ENCODE data around the gene TAS2R50. TPM values are rescaled to one million over a fixed set of nuclear protein-coding genes. Genes with fewer than 3 reads are reported as not detected.
A peak's percentile ranks its signal among the peaks of the same experiment; 100 is the strongest.

Gene TAS2R50
- total RNA-seq, 4 donors from 2014 or later: 0.84 to 5.1 (median 2.5) TPM

DNA sequence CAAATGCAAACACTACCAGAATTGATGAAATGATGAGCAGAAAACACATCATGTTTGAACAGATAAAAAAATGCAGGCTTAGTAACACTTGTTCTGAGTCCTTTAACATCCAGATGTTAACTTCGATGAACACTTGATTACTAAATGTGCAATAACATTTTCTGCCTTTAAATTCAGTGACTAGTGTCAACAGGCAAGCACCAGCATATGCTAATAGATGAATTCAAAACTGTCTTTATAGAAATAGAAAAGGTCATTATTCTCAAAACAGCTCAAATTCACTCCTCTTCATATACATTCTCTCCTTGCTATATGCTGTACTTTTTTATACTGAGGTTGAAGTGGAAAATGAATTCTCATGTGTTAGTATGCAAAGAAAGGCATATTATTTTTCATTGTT is 35.8 kb upstream of the TAS2R50 start, which contains the start of gene TAS2R19:
TAS2R19 (minus strand) TSS at position 101 of the 400 bp plus-strand sequence; CDS start at position 52, 49 bp downstream.
- Histone ChIP-seq H3K4me1 (no peaks in the 10 kb centered on the region), H3K36me3 (peaks cover 0 to 21% (median 0%) of the 10 kb centered on the region in 3 donors), H3K27me3 (no peaks in the 10 kb centered on the region), H3K27ac (no peak within 1 kb of the TSS), H3K9me3 (peaks cover 0 to 5% (median 0%) of the 10 kb centered on the region in 4 donors), H3K4me3 (no peak within 1 kb of the TSS)
- DNase-seq (ENCODE audit: low spot score in 2 of 2): no peak
- no peak for TF ChIP-seq EP300 (IDR thresholded peaks at IDR 0.05)
- no peak for TF ChIP-seq POLR2A (IDR thresholded peaks at IDR 0.05)
- TF ChIP-seq, protein P1, sequence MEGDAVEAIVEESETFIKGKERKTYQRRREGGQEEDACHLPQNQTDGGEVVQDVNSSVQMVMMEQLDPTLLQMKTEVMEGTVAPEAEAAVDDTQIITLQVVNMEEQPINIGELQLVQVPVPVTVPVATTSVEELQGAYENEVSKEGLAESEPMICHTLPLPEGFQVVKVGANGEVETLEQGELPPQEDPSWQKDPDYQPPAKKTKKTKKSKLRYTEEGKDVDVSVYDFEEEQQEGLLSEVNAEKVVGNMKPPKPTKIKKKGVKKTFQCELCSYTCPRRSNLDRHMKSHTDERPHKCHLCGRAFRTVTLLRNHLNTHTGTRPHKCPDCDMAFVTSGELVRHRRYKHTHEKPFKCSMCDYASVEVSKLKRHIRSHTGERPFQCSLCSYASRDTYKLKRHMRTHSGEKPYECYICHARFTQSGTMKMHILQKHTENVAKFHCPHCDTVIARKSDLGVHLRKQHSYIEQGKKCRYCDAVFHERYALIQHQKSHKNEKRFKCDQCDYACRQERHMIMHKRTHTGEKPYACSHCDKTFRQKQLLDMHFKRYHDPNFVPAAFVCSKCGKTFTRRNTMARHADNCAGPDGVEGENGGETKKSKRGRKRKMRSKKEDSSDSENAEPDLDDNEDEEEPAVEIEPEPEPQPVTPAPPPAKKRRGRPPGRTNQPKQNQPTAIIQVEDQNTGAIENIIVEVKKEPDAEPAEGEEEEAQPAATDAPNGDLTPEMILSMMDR (IDR thresholded peaks at IDR 0.05): no peak
- WGBS, 2 donors: 67 to 68% methylated on average over 1 of the region's 1 CpG

GRCh38 chr12:11016937-11017336 is 30.2 kb upstream of the TAS2R50 start:
- Histone ChIP-seq H3K9me3 (no peaks in the 10 kb centered on the region), H3K27me3 (no peaks in the 10 kb centered on the region), H3K4me1 (peaks cover 0 to 6% (median 3%) of the 10 kb centered on the region in 4 donors), H3K27ac (peak overlapping the region in 1 of 4 donors; percentile 8), H3K4me3 (no peak overlapping the region), H3K36me3 (no peaks in the 10 kb centered on the region)
- 24 to 59% methylated on average over 1 of the region's 1 CpG for whole genome bisulfite sequencing, 2 donors
- no peak for DNase-seq (ENCODE audit: low spot score in 2 of 2)
- TF ChIP-seq POLR2A (IDR thresholded peaks at IDR 0.05) (no peak), EP300 (IDR thresholded peaks at IDR 0.05) (no peak)
- TF ChIP-seq, protein P1 (IDR thresholded peaks at IDR 0.05): no peak

- H3K27me3 ChIP-seq: no peaks in the 10 kb centered on the region
- no peak overlapping the region for H3K27ac ChIP-seq
- H3K4me3 ChIP-seq: no peak overlapping the region
- H3K36me3 ChIP-seq: no peaks in the 10 kb centered on the region
- TF ChIP-seq, protein P1 (IDR thresholded peaks at IDR 0.05): no peak
- TF ChIP-seq POLR2A (IDR thresholded peaks at IDR 0.05): no peak
- TF ChIP-seq EP300 (IDR thresholded peaks at IDR 0.05): no peak
- no peak for DNase-seq (ENCODE audit: low spot score in 2 of 2)
- 81% methylated on average over 4 of the region's 4 CpGs for WGBS, 2 donors
- peaks cover 0 to 6% (median 3%) of the 10 kb centered on the region in 4 donors for H3K4me1 ChIP-seq
- H3K9me3 ChIP-seq: no peaks in the 10 kb centered on the region
These were observed 29.2 kb upstream of the TAS2R50 start for GRCh38 chr12:11015775-11016430.

DNA sequence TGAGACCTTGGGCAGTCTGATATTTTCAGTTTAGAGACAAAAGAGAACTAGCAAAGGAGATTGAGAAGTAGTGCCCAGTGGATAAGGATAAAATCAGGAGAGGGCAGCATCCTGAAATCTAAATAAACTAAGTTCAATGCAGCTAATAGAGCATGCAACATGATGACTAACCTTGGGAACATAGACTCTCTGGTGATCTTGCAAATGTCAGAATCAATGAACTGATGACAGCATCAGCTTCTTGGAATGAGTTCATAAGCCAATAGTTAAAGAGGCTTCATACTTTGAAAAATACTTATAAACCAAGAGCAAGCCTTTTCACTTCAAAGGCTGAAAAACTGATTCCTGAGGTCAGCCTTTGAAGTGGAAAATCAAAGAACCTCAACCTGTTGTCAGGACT is 27.5 kb upstream of the TAS2R50 start:
- Histone ChIP-seq H3K4me3 (no peak overlapping the region), H3K36me3 (no peaks in the 10 kb centered on the region), H3K9me3 (no peaks in the 10 kb centered on the region), H3K27me3 (no peaks in the 10 kb centered on the region), H3K4me1 (peaks cover 0 to 6% (median 3%) of the 10 kb centered on the region in 4 donors), H3K27ac (no peak overlapping the region)
- DNase-seq (ENCODE audit: low spot score in 2 of 2): no peak
- TF ChIP-seq EP300 (IDR thresholded peaks at IDR 0.05): no peak
- no peak for TF ChIP-seq POLR2A (IDR thresholded peaks at IDR 0.05)
- TF ChIP-seq, protein P1 (IDR thresholded peaks at IDR 0.05): no peak

DNA sequence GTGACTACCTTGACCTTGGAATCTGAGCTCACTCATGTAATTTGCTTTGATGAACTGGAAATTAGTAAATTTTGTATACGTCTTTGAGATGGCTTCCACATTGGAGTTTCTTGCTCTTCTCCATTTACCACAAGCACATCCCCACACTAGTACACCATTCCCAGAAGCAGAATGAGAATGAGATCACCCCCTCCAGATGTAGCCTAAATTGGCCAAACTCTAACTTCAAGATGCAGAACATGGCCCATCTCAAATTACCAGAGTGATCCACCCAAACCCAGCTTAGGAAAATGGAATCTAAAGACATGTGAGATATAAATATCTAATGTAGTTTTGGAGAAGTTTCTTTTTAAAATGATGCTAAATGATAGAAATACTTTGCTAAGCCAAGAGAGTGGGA is 20.9 kb upstream of the TAS2R50 start:
- 100% methylated on average over 1 of the region's 1 CpG for WGBS, 2 donors
- H3K27ac ChIP-seq: no peak overlapping the region
- no peaks in the 10 kb centered on the region for H3K36me3 ChIP-seq
- H3K9me3 ChIP-seq: no peaks in the 10 kb centered on the region
- no peaks in the 10 kb centered on the region for H3K27me3 ChIP-seq
- TF ChIP-seq EP300 (IDR thresholded peaks at IDR 0.05) (no peak), POLR2A (IDR thresholded peaks at IDR 0.05) (no peak)
- TF ChIP-seq, protein P1 (IDR thresholded peaks at IDR 0.05): no peak
- H3K4me3 ChIP-seq: no peak overlapping the region
- no peaks in the 10 kb centered on the region for H3K4me1 ChIP-seq
- no peak for DNase-seq (ENCODE audit: low spot score in 2 of 2)
